ENCODE data around the gene AMER3. TPM values are rescaled to one million over a fixed set of nuclear protein-coding genes. Genes with fewer than 3 reads are reported as not detected.

AMER3 gene
- total and polyA plus RNA-seq, 2 of the 8 experiments (the other 6 are each of a cell fraction or from before 2014, with no cell fraction given): 0.15 to 0.19 TPM

DNA sequence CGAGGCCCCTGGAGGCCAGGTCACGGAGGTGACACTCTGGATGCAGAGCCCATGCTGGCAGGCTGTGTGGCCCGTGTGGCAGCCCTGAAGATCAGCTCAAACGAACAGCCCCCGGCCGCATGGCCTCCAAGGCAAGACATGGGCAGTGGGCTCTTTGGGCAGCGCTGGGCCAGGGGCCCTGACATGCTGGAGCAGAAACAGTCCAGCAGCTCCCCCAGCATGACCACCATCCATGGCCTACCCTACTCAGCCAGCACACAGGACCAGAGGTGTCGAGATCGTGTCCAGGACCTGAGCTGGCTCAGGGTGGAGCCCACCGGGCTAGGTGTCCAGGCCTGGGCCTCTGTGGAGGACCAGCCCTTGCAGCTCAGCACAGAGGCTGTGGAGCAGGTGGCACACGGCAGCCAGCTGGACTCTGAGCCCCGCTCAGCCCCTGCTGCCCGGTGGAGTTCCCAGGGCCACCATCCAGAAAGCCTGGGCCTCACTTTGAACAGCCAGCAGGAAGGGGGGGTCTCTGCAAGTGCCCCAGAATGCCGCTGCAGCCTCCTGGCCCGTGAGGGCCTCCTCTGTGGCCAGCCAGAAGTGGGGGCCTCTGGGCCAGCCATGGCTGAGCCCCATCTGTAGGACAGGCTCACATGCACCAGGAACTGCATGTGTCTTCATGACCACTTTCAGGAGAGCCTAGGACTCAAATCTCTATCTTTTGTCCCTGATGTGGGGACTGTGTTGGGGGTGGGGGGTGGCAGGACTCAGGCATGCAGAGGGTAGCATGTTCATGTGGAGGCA is 8.9 kb downstream of the AMER3 start (continued):
- TF ChIP-seq, protein P1, sequence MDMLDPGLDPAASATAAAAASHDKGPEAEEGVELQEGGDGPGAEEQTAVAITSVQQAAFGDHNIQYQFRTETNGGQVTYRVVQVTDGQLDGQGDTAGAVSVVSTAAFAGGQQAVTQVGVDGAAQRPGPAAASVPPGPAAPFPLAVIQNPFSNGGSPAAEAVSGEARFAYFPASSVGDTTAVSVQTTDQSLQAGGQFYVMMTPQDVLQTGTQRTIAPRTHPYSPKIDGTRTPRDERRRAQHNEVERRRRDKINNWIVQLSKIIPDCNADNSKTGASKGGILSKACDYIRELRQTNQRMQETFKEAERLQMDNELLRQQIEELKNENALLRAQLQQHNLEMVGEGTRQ (IDR thresholded peaks at IDR 0.05; ENCODE audit: low read length): no peak
- TF ChIP-seq FOSL1 (IDR thresholded peaks at IDR 0.05; ENCODE audit: insufficient read depth, low read depth, low read length): no peak
- no peak for TF ChIP-seq SP4 (IDR thresholded peaks at IDR 0.05; ENCODE audit: low read length)
- no peak for TF ChIP-seq EGR1 (IDR thresholded peaks at IDR 0.05; ENCODE audit: borderline replicate concordance, low read depth, low read length)
- no peak for TF ChIP-seq CTBP2 (IDR thresholded peaks at IDR 0.05; ENCODE audit: borderline replicate concordance, insufficient read depth, insufficient read length, low read length)

Measured in H1 (cell line).